ENCODE measurements around the gene RASSF9.

Gene RASSF9

DNA sequence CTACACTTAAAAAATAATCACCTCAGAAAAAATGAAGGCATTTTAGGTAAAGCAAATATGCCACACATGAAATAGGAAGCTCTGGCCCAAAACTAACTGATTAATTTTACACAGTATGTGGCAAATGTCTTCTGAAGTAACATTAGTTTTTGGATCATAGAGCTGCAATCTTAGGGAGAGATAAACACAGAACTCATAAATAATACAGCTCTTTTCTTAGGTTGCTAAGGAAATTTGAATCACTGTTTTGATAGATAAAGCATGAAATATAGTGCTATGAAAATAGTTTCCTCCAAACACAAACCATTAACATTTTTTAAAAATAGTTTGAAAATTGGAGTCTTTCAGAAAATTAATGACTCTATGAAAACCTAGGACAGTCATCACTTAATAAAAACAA is 15.0 kb downstream of the RASSF9 start:
- DNase-seq (ENCODE audit: low spot score) = no peak

DNA sequence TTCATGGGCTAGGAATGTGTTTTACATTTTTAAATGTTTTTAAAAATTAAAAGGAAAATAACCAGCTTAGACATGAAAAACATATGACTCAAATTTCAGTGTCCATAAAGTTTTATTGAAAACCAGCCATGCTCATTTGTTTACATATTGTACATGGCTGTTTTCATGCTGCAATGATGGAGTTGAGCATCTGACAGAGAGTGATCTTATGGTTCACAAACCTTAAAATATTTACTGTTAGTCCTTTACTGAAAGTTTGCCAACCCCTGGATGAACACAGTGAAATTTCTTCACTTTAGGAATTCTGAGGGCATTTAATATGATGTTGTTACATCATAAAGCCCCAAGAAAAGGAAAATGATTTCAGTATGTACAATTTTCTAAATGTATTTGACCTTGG is 16.1 kb downstream of the RASSF9 start:
- no peak for DNase-seq (ENCODE audit: low spot score)

DNA sequence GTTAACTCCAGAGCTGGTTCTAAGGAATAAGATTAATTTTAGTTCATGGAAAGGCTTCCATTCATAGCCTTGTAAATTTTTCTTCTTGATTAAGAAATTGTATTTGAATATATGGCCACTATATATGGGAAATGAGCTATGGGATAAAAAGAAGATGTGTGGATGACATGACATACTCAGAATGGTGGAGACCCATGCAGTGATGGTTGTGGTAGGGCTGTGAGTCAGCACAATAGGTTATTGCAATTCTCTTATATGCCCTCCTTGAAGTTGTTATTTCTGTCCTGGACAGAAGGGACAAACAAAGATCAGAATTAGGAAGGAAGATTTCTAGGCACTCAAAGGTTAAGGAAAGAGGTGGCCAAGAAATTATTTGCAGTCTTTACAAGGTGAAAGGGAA is 21.5 kb downstream of the RASSF9 start:
- no peak for DNase-seq (ENCODE audit: low spot score)

DNA sequence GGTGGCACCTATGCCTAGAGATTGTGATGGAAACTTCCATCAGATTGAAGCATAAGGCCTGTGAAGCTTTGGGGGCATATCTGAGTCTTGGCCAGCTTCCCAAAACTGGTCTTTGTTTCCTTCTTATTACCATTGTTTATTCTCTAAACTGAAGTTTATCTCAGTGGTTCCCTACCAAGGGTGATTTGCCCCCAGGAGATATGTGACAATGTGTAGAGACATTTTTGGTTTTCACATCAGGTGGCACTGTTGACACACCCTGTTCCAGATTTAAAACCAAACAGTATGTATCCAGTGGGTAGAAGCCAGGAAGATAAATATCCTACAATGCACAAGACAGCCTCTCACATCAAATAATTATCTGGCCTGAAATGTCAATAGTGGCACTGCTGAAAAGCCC is 22.1 kb downstream of the RASSF9 start:
- no peak for DNase-seq (ENCODE audit: low spot score)

DNA sequence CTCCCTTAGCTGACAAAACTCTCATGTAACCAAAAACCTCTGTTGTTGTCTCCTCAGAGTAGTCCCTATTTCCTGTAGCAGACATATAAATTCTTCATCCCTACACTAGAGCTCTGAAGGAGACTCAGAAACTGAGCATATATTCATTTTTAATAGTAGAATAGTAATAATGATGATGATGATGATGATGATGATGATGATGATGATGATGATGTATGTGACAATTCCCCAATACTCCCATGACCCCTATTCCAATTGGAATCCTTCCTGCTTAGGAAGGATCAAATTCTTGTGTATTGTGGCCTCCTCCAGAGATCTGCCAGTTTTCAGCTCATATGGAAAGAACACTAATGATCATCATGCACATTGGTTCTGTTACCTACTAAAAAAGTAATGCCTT is 26.7 kb downstream of the RASSF9 start:
- no peak for DNase-seq (ENCODE audit: low spot score)

DNA sequence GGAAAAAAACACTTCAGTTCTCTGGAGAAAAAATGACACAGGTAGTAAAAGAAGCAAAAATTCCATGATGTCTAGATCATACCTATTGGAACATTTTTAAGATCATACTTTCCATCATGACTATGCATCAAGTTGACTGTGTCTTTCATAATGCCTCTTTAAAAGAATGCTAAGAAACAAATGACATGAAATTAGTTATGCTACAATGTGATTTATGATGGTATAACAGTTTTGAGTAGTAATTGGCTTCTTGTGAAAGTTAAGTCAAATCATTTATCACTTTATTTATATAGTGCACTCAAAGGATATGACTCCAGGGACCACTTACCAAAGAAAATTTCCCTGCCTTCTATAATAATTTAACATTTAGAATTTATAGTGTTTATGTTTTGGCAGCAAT is 28.5 kb downstream of the RASSF9 start:
- no peak for DNase-seq (ENCODE audit: low spot score)

DNA sequence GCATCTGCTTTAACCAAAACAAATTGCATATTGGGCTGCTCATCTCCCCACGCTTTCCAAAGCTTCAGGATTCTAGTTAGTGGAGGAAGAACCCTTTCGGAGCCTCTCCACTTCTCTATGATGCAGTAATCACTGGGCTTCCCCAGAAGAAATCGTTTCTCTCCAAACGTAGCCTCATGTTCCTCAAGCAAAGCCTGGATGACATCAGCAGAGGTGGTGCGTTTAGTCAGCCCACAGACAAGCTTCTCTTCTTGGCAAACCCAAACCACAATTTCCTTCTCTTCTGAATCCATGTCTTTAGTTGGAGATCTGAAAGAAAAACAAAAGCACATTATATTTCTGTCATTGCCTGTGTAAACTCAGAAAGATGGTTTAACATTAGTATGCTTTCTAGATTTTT is 30.6 kb downstream of the RASSF9 start:
- DNase-seq (ENCODE audit: low spot score) = no peak

DNA sequence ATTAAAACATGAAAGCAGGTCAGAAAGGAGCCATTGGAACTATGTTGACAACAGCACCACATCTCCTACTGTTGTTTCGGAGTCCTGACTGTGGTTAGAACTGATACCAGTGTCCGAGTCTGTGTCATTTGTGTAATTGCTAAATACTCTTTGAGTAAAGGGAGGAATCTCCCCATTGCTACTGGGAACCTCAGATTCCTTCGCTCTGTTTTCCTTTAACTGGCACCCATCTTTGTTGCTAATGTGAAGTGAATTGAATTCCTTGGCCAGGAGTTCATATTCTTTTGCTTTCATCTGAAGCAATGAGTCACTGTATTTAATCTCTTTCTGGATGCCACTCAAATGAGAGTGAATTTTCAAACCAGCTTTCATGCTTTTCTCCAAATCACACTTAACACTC is 31.5 kb downstream of the RASSF9 start:
- no peak for DNase-seq (ENCODE audit: low spot score)

DNA sequence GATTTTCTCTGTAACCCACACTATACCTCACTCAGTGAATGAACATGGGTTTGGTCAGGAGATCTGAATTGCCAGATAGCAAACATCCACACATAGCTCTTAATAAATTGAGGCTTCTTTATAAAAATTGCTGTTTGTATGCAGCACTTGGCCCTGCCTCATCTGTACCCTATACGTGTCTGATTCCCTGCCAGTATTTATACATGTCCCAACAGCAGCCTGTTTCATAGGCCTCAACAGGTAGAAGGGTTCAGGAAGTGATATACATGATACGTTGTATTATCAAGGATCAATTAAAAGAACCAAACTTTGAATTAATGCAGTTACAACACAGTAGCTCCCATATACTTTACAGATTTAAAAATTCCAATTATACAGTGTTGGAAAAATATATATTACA is 32.3 kb downstream of the RASSF9 start:
- DNase-seq (ENCODE audit: low spot score) = no peak

DNA sequence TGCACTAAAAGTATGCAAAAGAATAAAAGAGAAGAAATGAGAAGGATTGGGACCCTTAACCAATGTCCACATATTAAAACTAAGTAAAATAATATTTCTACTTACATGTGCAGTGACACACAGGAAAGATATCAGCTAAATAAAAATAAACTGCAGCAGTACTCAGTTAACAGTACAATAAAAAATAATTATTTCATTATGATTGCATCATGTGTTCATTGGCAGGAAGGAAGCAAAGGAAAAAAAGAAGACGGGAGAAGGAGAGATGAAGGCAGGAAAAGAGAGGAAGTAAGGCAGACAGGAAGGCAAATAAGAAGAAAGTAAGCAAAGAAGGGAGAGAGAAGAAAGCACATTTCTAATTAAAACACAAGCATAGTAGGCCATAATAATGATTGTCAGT is 33.0 kb downstream of the RASSF9 start:
- no peak for DNase-seq (ENCODE audit: low spot score)

DNA sequence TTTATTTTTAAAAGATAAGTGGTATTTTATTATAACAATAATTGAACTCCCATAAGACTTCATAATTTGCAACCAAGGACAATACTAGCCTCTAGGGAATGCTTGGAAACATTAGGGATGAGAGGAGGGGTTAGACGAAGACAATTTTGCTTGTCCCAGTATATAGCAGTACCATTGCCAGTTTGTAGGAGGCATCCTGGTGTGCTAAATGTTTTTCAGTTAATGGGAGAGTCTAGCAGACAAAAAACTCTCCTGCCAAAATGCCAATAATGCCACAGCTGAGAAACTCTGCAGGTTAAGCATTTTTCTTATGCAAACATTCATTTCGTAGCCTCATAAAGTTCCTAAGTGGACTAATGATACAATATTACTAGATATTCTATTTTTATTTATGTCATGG is 38.1 kb downstream of the RASSF9 start:
- DNase-seq (ENCODE audit: low spot score) = no peak

DNA sequence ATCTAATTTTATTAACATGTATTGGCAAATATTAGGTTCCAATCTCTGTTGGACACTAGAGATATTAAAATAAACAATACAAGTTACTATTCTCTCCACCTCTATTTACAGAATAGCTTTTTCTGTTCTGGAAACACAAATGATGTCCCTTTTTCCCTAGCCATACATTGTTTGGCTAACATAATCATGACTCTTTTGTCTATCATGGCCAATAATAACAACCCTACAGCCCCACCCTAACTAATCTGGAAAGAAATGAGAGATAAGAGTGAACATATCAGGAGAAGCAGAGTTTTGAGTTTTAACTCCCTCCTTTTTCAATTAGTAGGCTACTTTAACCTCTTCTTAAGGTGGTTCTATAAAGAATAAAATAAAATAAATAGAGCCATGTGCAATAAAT is 40.2 kb downstream of the RASSF9 start:
- no peak for DNase-seq (ENCODE audit: low spot score)

DNA sequence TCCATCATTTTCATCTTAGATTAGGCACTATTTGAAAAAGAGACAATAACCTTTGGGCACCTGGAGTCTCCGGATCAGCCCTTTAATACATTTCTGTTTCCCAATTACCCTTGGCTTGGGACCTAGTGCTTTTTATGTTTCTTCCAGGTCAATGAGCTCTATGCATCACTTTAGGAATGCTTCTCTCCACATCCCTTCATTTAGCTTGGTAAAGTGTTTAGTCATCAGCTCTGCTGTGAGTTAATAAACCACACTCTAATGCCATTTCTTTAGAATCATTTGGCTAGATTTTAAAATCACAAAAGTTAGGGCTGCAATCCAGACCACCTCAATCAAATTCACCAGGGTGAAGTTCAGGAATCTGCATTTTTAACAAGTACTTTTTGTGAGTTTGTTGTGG is 41.7 kb downstream of the RASSF9 start:
- DNase-seq (ENCODE audit: low spot score) = no peak

DNA sequence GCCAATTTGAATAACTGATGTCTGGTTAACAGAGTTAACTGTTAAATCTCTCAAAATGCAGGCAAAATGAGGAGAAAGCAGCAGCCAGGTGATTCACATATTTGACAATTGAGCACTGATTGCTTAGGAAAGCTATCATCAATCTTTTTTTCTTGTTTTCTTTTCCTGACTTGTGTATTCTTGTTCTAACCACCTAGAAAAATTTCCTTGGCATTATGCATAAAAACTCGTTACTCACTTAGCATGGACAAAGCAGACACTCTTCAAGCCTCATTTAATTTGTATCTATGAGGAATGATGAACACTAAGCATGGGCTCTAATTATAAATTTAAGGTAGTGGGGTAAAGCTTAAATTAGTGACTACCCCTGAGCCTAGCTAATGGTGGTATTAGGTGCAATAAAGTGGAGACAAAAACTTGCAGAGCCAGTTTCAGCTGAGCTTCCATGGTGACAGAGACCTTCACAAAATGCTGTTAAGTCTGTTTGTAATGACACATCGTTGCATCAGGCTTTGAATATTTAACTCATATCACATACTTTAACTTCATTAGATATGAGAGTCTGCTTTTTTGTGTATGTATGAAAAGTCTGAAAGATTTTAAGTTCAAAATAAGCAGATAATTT is 52.0 kb downstream of the RASSF9 start:
- DNase-seq (ENCODE audit: low spot score) = no peak

DNA sequence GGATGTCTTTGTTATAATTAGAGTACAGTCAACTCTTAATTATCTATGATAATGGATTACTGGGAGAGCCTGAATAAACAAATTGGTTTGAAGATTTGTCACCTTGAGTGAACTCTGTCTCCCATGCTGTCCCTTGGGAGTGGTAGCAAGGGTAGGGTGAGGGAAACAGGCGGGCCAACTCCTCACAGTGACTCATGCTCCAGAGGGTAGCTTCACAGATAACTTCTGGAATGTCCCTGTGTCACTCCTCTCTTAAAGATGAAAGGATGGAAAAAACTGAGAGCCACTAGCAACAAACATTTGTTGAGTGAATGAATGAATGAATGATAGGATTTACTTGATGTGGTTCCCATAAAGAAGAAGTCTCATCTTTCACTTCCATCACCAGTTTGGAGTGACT is 53.5 kb downstream of the RASSF9 start:
- DNase-seq (ENCODE audit: low spot score) = no peak

DNA sequence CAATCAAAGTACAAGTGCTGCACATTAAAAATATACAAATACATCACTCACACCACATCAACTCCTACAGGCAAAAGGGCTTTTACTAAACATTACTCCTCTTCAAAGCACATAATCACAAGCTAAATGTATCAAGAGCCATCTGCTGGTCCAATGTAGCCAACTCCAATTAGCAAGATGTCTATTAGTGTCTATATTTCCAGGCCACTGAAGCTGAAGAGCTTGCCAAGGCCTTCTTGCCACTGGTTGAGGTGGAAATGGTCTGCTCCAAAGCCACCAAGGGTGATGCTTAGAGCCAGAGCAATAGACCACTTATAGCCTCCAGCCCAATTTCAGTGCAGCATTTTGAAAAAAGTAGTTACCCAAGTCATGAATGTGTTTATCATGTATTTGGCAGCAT is 54.4 kb downstream of the RASSF9 start:
- no peak for DNase-seq (ENCODE audit: low spot score)

DNA sequence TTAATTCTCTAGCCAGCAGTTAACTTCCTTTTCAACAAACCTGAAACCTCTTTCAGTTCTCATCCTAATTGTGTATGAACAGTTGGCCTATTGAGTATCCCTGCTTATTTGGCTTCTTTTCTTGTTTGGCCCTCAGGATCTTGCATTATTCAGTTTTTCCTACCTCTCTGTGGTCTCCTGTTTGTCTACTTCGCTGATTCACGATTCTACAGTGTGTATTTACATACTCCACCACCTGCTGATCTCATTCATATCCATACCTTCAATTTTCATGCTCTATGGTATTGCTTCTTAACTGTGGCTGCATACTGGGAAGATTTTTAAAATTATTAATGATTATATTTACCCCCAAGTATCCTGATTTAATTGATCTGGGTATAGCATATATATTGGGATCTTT is 56.4 kb downstream of the RASSF9 start:
- DNase-seq (ENCODE audit: low spot score) = no peak

DNA sequence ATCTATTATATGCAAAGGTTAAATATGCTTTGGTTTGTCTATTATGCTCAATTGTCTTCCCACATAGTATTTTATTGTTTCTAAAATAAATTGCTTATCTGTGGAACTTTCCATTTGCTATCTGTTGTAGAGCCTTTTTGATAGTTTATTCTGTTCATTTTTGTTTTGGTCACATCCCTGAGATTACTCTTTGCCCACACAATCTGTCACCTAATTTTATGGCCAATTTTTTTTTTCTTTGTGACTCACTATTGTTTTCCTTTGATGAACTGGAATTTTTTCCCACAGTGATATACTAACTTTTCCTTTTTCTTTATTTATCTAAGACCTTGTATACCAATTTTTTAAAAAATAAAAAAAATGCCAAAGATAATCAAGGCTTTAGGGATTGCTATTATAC is 61.1 kb downstream of the RASSF9 start:
- no peak for DNase-seq (ENCODE audit: low spot score)

DNA sequence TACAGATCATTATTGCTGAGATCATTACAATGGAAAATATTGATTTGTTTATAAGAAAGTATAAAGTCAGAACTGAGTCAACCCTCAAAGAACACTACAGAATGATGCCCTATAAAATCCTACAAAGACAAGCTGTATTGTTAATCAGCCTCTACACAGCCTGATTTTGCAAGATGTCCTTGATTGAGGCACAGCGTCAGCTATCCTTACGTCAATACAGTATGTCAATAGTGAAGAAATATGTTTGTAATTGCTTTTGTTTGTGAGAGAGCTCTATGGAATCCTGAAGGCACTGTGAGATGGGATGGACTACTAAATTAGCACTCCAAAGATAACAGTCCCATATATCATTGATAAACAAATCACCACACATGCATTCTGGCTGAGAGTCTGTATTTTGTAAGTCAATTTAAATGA is 70.7 kb downstream of the RASSF9 start:
- peak; percentile 37 for DNase-seq (ENCODE audit: low spot score)

DNA sequence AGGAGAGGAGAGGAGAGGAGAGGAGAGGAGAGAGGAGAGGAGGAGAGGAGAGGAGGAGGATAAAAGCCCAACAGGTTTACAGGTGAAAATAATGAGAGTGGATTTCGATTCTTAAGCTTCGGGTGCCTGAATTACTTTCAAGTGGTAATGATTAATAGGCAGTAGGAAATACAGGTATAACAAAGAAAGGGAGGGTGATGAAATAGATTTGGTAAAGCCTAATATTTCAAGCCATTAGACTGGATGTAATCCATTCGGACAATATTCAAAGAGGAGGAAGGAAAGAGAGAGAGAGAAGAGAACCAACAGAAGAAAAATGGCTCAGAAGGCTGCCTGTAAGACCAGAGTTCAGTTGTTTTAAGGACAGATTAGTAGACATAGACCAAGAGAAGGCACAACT is 76.6 kb downstream of the RASSF9 start:
- DNase-seq (ENCODE audit: low spot score) = no peak

DNA sequence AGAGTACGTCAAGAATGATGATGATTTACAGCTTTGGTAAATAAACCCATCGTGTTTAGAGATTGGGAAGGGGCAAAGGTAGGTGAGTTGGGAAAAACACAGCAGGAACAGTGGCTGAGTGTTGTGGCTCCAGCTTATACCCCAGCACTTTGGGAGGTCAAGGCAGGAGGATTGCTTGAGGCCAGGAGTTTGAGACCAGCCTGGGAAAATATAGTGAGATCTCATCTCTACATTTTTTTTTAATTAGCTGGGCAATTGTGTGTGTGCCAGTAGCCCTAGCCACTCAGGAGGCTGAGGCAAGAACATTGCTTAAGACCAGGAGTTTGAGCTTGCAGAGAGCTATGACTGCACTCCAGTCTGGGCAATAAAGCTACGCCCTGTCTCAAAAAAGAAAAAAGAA is 77.1 kb downstream of the RASSF9 start:
- peak; percentile 15 for DNase-seq (ENCODE audit: low spot score)

DNA sequence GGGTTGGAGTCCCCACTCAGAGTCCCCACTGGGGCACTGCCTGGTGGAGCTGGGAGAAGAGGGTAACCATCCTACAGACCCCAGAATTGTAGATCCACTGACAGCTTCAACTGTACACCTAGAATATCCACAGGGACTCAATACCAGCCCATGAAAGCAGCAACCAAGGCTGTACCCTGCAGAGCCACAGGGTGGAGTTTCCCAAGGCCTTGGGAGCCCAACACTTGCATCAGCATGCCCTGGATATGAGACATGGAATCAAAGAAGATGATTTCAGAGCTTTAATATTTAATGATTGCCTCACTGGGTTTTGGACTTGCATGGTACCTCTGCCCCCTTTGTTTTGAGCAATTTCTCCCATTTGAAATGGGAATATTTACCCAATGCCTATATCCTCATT is 80.4 kb downstream of the RASSF9 start:
- no peak for DNase-seq (ENCODE audit: low spot score)
